Measurements from ENCODE around the gene BTBD9.

GRCh38 chr6:38603966-38604365 lies 35.8 kb downstream of the BTBD9 start:
- TF ChIP-seq, protein P1, sequence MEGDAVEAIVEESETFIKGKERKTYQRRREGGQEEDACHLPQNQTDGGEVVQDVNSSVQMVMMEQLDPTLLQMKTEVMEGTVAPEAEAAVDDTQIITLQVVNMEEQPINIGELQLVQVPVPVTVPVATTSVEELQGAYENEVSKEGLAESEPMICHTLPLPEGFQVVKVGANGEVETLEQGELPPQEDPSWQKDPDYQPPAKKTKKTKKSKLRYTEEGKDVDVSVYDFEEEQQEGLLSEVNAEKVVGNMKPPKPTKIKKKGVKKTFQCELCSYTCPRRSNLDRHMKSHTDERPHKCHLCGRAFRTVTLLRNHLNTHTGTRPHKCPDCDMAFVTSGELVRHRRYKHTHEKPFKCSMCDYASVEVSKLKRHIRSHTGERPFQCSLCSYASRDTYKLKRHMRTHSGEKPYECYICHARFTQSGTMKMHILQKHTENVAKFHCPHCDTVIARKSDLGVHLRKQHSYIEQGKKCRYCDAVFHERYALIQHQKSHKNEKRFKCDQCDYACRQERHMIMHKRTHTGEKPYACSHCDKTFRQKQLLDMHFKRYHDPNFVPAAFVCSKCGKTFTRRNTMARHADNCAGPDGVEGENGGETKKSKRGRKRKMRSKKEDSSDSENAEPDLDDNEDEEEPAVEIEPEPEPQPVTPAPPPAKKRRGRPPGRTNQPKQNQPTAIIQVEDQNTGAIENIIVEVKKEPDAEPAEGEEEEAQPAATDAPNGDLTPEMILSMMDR (conservative IDR thresholded peaks at IDR 0.05; ENCODE audit: low read depth, low read length), result no peak
- TF ChIP-seq EZH2 (IDR thresholded peaks at IDR 0.05; ENCODE audit: low read length, unreplicated experiment), result no peak

Measured in PC-3 (cell line).